ENCODE results near the gene CLEC2D.
A peak's percentile ranks its signal among the peaks of the same experiment; 100 is the strongest.
"Not testable (repeated sequence)": the region's sequence is repeated elsewhere in the genome, so short reads cannot be mapped to it uniquely, and the experiment has no call there.

Gene CLEC2D

GRCh38 chr12:9673404-9674225 lies 4.1 kb downstream of the CLEC2D start:
- ATAC-seq (peak; percentile 66), DNase-seq (peak; percentile 68 to 82)
- no peaks in the 10 kb centered on the region for H3K27me3 Mint-ChIP-seq
- peaks cover 0 to 8% of the 10 kb centered on the region in 2 donors for H3K9me3 Mint-ChIP-seq
- H3K27ac Mint-ChIP-seq: peak overlapping the region; percentile 99 to 100
- peaks cover 57% of the 10 kb centered on the region for H3K4me1 Mint-ChIP-seq
- H3K4me3 Mint-ChIP-seq: peak overlapping the region; percentile 89 to 90

GRCh38 chr12:9674226-9674590 lies 4.7 kb downstream of the CLEC2D start:
- Mint-ChIP-seq H3K27me3 (no peaks in the 10 kb centered on the region), H3K27ac (peak overlapping the region in 1 of 2 donors; percentile 82), H3K9me3 (peaks cover 0 to 8% of the 10 kb centered on the region in 2 donors), H3K4me1 (peaks cover 56% of the 10 kb centered on the region), H3K4me3 (peak overlapping the region; percentile 89 to 90)
- peak; percentile 55 to 69 for DNase-seq
- ATAC-seq: peak; percentile 37

- not testable (repeated sequence) for DNase-seq, ATAC-seq, H3K27me3 Mint-ChIP-seq
- H3K4me3 Mint-ChIP-seq: peak overlapping the region; percentile 53 to 56
- peak overlapping the region in 1 of 2 donors; percentile 57 for H3K27ac Mint-ChIP-seq
- H3K9me3 Mint-ChIP-seq: peaks cover 33 to 34% of the 10 kb centered on the region in 2 donors
- peaks cover 82% of the 10 kb centered on the region for H3K4me1 Mint-ChIP-seq
Measured at GRCh38 chr12:9682508-9682907, 13.0 kb downstream of the CLEC2D start.

- DNase-seq, H3K27me3 Mint-ChIP-seq, ATAC-seq: not testable (repeated sequence)
- Mint-ChIP-seq H3K4me1 (peaks cover 78% of the 10 kb centered on the region), H3K4me3 (peak overlapping the region; percentile 53 to 56), H3K27ac (peak overlapping the region in 1 of 2 donors; percentile 88), H3K9me3 (peaks cover 33 to 34% of the 10 kb centered on the region in 2 donors)
Measured at GRCh38 chr12:9682949-9683348, 13.4 kb downstream of the CLEC2D start.

- Mint-ChIP-seq H3K9me3 (peaks cover 33 to 36% of the 10 kb centered on the region in 2 donors), H3K4me1 (peaks cover 74% of the 10 kb centered on the region), H3K4me3 (peak overlapping the region; percentile 41 to 56), H3K27ac (peak overlapping the region; percentile 74 to 91)
- ATAC-seq: peak; percentile 76
- DNase-seq, H3K27me3 Mint-ChIP-seq: not testable (repeated sequence)
Measured at GRCh38 chr12:9685366-9685765, 15.9 kb downstream of the CLEC2D start.

GRCh38 chr12:9685915-9686314 lies 16.4 kb downstream of the CLEC2D start:
- no peak for ATAC-seq
- H3K9me3 Mint-ChIP-seq: peaks cover 30 to 31% of the 10 kb centered on the region in 2 donors
- H3K4me3 Mint-ChIP-seq: peak overlapping the region; percentile 41 to 45
- H3K4me1 Mint-ChIP-seq: peaks cover 77% of the 10 kb centered on the region
- DNase-seq: no peak
- H3K27ac Mint-ChIP-seq: peak overlapping the region in 1 of 2 donors; percentile 91
- no peaks in the 10 kb centered on the region for H3K27me3 Mint-ChIP-seq

- no peak for DNase-seq
- H3K4me1 Mint-ChIP-seq: peaks cover 81% of the 10 kb centered on the region
- peak overlapping the region in 1 of 2 donors; percentile 9 for H3K4me3 Mint-ChIP-seq
- no peak overlapping the region for H3K27ac Mint-ChIP-seq
- no peaks in the 10 kb centered on the region for H3K27me3 Mint-ChIP-seq
- peak; percentile 59 for ATAC-seq
- peaks cover 21 to 23% of the 10 kb centered on the region in 2 donors for H3K9me3 Mint-ChIP-seq
Measured at GRCh38 chr12:9687228-9687627, 17.7 kb downstream of the CLEC2D start.

- H3K27me3 Mint-ChIP-seq: no peaks in the 10 kb centered on the region
- peaks cover 56% of the 10 kb centered on the region for H3K4me1 Mint-ChIP-seq
- ATAC-seq (no peak), DNase-seq (no peak)
- no peak overlapping the region for H3K27ac Mint-ChIP-seq
- peaks cover 23 to 38% of the 10 kb centered on the region in 2 donors for H3K9me3 Mint-ChIP-seq
- H3K4me3 Mint-ChIP-seq: no peak overlapping the region
Measured at GRCh38 chr12:9692909-9693308, 23.4 kb downstream of the CLEC2D start.

GRCh38 chr12:9694241-9694640 lies 24.7 kb downstream of the CLEC2D start:
- Mint-ChIP-seq H3K27ac (no peak overlapping the region), H3K27me3 (no peaks in the 10 kb centered on the region), H3K4me1 (peaks cover 60% of the 10 kb centered on the region), H3K9me3 (peaks cover 21 to 36% of the 10 kb centered on the region in 2 donors), H3K4me3 (no peak overlapping the region)
- no peak for ATAC-seq
- no peak for DNase-seq

GRCh38 chr12:9695150-9695549 lies 25.6 kb downstream of the CLEC2D start:
- peaks cover 62% of the 10 kb centered on the region for H3K4me1 Mint-ChIP-seq
- H3K4me3 Mint-ChIP-seq, ATAC-seq, H3K27me3 Mint-ChIP-seq, DNase-seq: not testable (repeated sequence)
- peak overlapping the region in 1 of 2 donors; percentile 87 for H3K27ac Mint-ChIP-seq
- peaks cover 12 to 29% of the 10 kb centered on the region in 2 donors for H3K9me3 Mint-ChIP-seq

GRCh38 chr12:9695661-9696060 lies 26.1 kb downstream of the CLEC2D start:
- H3K27me3 Mint-ChIP-seq: not testable (repeated sequence)

GRCh38 chr12:9697619-9698018 lies 28.1 kb downstream of the CLEC2D start:
- no peak for DNase-seq
- peak; percentile 52 for ATAC-seq
- peaks cover 16 to 29% of the 10 kb centered on the region in 2 donors for H3K9me3 Mint-ChIP-seq
- no peaks in the 10 kb centered on the region for H3K27me3 Mint-ChIP-seq
- no peak overlapping the region for H3K4me3 Mint-ChIP-seq
- peak overlapping the region in 1 of 2 donors; percentile 68 for H3K27ac Mint-ChIP-seq
- H3K4me1 Mint-ChIP-seq: peaks cover 70% of the 10 kb centered on the region

More at GRCh38 chr12:9695661-9696060, 26.1 kb downstream of the CLEC2D start:
- peaks cover 12 to 29% of the 10 kb centered on the region in 2 donors for H3K9me3 Mint-ChIP-seq
- H3K4me3 Mint-ChIP-seq, ATAC-seq, DNase-seq: not testable (repeated sequence)
- peaks cover 66% of the 10 kb centered on the region for H3K4me1 Mint-ChIP-seq
- H3K27ac Mint-ChIP-seq: peak overlapping the region in 1 of 2 donors; percentile 87

GRCh38 chr12:9698681-9699080 lies 29.2 kb downstream of the CLEC2D start:
- DNase-seq: no peak
- peaks cover 74% of the 10 kb centered on the region for H3K4me1 Mint-ChIP-seq
- H3K4me3 Mint-ChIP-seq: no peak overlapping the region
- peak overlapping the region; percentile 11 to 23 for H3K27ac Mint-ChIP-seq
- H3K27me3 Mint-ChIP-seq: no peaks in the 10 kb centered on the region
- H3K9me3 Mint-ChIP-seq: peaks cover 16 to 29% of the 10 kb centered on the region in 2 donors
- no peak for ATAC-seq

- ATAC-seq (no peak), DNase-seq (no peak)
- Mint-ChIP-seq H3K9me3 (peaks cover 18 to 31% of the 10 kb centered on the region in 2 donors), H3K27me3 (no peaks in the 10 kb centered on the region), H3K27ac (peak overlapping the region in 1 of 2 donors; percentile 69), H3K4me3 (no peak overlapping the region), H3K4me1 (peaks cover 74% of the 10 kb centered on the region)
Measured at GRCh38 chr12:9699269-9699897, 29.9 kb downstream of the CLEC2D start.

- H3K4me3 Mint-ChIP-seq: no peak overlapping the region
- no peak for ATAC-seq
- no peaks in the 10 kb centered on the region for H3K27me3 Mint-ChIP-seq
- H3K9me3 Mint-ChIP-seq: peaks cover 19 to 36% of the 10 kb centered on the region in 2 donors
- no peak for DNase-seq
- H3K4me1 Mint-ChIP-seq: peaks cover 72% of the 10 kb centered on the region
- H3K27ac Mint-ChIP-seq: peak overlapping the region in 1 of 2 donors; percentile 69
Measured at GRCh38 chr12:9699898-9700605, 30.5 kb downstream of the CLEC2D start.

Data from stimulated activated naive CD8-positive, alpha-beta T cell treated with anti-CD3 and anti-CD28 coated beads, Interleukin-15, amount 100 ng/mL, for 72 hours (primary cell).